ENCODE data around the gene SPRYD3.

DNA sequence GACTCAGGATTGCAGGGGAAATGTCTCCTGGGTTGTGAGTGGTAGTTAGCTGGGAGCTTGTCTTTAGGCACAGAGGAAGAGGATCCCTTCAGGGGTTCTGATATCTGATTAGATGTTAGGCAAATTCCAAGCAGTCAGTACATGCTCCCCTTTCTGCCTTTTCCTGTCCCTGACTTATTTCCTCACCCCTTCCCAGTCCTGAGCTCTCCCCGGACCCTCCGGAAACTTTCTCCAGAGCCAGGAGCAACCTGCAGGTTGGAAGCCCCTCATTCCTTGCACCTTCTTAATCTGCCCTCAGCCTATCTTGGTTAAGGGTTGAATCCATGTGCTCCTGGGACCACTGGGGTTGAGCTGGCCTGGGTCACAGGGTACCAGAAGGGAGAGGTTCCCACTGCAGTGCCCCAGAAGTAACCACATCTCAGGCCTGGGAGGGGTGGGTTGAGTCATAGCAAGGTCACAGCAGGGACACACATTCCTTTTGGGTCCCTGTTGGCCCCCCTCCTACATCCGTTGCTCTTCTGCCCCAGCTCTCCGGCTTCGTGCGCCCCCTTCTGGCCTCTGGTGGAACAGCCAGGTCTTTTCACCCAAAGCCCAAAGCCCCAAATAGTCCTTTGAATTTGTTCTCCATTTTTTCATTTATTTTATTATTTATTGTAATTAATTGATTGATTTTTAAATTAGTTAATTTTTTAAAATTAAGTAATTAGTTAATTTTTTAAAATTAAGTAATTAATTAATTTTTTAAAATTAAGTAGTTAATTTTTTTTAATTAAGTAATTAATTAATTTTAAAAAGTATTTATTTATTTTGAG, 20.1 kb upstream of the SPRYD3 start:
- TF ChIP-seq SIN3A (IDR thresholded peaks at IDR 0.05; ENCODE audit: borderline replicate concordance, insufficient read depth, low read length): no peak
- TF ChIP-seq, protein P1, sequence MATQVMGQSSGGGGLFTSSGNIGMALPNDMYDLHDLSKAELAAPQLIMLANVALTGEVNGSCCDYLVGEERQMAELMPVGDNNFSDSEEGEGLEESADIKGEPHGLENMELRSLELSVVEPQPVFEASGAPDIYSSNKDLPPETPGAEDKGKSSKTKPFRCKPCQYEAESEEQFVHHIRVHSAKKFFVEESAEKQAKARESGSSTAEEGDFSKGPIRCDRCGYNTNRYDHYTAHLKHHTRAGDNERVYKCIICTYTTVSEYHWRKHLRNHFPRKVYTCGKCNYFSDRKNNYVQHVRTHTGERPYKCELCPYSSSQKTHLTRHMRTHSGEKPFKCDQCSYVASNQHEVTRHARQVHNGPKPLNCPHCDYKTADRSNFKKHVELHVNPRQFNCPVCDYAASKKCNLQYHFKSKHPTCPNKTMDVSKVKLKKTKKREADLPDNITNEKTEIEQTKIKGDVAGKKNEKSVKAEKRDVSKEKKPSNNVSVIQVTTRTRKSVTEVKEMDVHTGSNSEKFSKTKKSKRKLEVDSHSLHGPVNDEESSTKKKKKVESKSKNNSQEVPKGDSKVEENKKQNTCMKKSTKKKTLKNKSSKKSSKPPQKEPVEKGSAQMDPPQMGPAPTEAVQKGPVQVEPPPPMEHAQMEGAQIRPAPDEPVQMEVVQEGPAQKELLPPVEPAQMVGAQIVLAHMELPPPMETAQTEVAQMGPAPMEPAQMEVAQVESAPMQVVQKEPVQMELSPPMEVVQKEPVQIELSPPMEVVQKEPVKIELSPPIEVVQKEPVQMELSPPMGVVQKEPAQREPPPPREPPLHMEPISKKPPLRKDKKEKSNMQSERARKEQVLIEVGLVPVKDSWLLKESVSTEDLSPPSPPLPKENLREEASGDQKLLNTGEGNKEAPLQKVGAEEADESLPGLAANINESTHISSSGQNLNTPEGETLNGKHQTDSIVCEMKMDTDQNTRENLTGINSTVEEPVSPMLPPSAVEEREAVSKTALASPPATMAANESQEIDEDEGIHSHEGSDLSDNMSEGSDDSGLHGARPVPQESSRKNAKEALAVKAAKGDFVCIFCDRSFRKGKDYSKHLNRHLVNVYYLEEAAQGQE (IDR thresholded peaks at IDR 0.05; ENCODE audit: insufficient read depth in 1 of 2, low read depth in 2 of 2, low read length in 2 of 2): no peak
